GM12865 (cell line): Measurements from ENCODE around the gene NPW.

Experiments
- DNase-seq: peaks from one replicate; pipeline ENCODE4 v3.0.0; 2010; ENCODE audit warnings: low read depth
- H3K4me3 ChIP-seq: 2 replicates; pipeline ENCODE4 v1.5.1; 2011; ENCODE audit warnings: mild to moderate bottlenecking, low read depth, low read length, control low read depth
- CTCF ChIP-seq: IDR thresholded peaks from 2 replicates; pipeline ENCODE4 v1.5.1; 2011; ENCODE audit warnings: low read length, control low read depth, low read depth, inconsistent platforms; ENCODE audit not compliant: insufficient read depth; ENCODE audit errors: missing control alignments

NPW gene

GRCh38 chr16:2003231-2003826 is 16.3 kb upstream of the NPW start:
- TF ChIP-seq CTCF, result no peak
- no peak overlapping the region for H3K4me3 ChIP-seq
- DNase-seq, result no peak

GRCh38 chr16:2003827-2004641 is 15.6 kb upstream of the NPW start:
- peak; percentile 95 for TF ChIP-seq CTCF
- no peak overlapping the region for H3K4me3 ChIP-seq
- DNase-seq, result peak; percentile 91

- no peak for DNase-seq
- no peak for TF ChIP-seq CTCF
- H3K4me3 ChIP-seq, result no peak overlapping the region
Measured at GRCh38 chr16:2004795-2005517, 14.6 kb upstream of the NPW start.

- no peak for DNase-seq
- H3K4me3 ChIP-seq, result no peak overlapping the region
- TF ChIP-seq CTCF, result no peak
Measured at GRCh38 chr16:2005646-2006045, 13.9 kb upstream of the NPW start.

- no peak for DNase-seq
- TF ChIP-seq CTCF, result no peak
- H3K4me3 ChIP-seq, result no peak overlapping the region
Measured at GRCh38 chr16:2006317-2006716, 13.3 kb upstream of the NPW start.

- no peak for TF ChIP-seq CTCF
- DNase-seq, result no peak
- peak overlapping the region; percentile 81 for H3K4me3 ChIP-seq
Measured at GRCh38 chr16:2007081-2007836, 12.3 kb upstream of the NPW start.
